Measurements from ENCODE around the gene NOTO.
A peak's percentile ranks its signal among the peaks of the same experiment; 100 is the strongest.

GRCh38 chr2:73176881-73177644 is 25.3 kb upstream of the NOTO start:
- TF ChIP-seq, protein P1, sequence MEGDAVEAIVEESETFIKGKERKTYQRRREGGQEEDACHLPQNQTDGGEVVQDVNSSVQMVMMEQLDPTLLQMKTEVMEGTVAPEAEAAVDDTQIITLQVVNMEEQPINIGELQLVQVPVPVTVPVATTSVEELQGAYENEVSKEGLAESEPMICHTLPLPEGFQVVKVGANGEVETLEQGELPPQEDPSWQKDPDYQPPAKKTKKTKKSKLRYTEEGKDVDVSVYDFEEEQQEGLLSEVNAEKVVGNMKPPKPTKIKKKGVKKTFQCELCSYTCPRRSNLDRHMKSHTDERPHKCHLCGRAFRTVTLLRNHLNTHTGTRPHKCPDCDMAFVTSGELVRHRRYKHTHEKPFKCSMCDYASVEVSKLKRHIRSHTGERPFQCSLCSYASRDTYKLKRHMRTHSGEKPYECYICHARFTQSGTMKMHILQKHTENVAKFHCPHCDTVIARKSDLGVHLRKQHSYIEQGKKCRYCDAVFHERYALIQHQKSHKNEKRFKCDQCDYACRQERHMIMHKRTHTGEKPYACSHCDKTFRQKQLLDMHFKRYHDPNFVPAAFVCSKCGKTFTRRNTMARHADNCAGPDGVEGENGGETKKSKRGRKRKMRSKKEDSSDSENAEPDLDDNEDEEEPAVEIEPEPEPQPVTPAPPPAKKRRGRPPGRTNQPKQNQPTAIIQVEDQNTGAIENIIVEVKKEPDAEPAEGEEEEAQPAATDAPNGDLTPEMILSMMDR (conservative IDR thresholded peaks at IDR 0.05 in 1 of 2, IDR thresholded peaks at IDR 0.05 in 1 of 2; ENCODE audit: low read depth in 1 of 2, low read length in 2 of 2), result peak; percentile 78 to 81
- TF ChIP-seq EZH2 (IDR thresholded peaks at IDR 0.05; ENCODE audit: low read length, missing control alignments), result peak; percentile 21

Measured in fibroblast of lung (primary cell).